ENCODE data around the gene CPT2.

DNA sequence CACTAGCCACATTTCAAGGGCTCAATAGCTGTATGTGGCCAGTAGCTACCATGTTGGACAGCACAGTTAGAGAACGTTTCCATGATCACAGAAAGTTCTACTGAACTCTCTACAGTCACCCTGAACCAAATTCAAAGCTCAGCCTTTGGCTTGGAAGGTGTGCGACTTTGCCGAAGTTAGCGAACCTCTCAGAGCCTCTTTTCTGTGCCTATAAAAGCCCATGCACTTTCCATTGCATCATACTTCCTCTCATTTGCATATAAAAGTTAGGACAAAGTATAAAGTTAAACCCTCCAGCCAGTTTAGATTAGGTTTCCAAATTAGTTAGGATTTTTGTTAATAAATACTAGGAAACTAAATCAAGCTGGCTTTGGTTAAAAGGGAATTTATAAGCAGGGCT, 49.5 kb upstream of the CPT2 start:
- no peak for TF ChIP-seq SSRP1 (CRISPR knock-in tag; IDR thresholded peaks at IDR 0.05)
- no peak for TF ChIP-seq MLX (CRISPR knock-in tag; IDR thresholded peaks at IDR 0.05)
